Measurements from ENCODE around the gene CALCA.

DNA sequence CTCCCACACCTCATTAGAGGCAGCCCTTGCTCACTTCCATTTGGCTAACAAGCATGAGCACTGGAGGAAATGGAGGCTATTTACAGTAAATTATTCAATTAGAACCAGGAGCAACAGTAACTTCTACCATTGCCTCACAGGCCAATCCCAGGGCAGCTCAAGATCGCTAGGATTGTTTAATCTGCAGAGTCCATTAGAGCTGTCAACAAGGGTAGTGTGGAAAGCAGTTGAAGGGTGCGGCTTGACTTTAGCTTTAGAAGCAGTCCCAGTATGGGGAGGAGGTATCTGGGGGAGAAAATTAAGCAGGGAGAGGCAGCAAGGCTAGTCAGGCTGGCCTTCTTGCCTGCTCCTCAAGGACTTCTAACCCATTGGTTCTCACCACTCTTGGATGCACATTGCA lies 41.8 kb downstream of the CALCA start:
- TF ChIP-seq, protein P1, sequence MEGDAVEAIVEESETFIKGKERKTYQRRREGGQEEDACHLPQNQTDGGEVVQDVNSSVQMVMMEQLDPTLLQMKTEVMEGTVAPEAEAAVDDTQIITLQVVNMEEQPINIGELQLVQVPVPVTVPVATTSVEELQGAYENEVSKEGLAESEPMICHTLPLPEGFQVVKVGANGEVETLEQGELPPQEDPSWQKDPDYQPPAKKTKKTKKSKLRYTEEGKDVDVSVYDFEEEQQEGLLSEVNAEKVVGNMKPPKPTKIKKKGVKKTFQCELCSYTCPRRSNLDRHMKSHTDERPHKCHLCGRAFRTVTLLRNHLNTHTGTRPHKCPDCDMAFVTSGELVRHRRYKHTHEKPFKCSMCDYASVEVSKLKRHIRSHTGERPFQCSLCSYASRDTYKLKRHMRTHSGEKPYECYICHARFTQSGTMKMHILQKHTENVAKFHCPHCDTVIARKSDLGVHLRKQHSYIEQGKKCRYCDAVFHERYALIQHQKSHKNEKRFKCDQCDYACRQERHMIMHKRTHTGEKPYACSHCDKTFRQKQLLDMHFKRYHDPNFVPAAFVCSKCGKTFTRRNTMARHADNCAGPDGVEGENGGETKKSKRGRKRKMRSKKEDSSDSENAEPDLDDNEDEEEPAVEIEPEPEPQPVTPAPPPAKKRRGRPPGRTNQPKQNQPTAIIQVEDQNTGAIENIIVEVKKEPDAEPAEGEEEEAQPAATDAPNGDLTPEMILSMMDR (IDR thresholded peaks at IDR 0.05; ENCODE audit: insufficient read depth, low read length, poor library complexity, severe bottlenecking), result no peak
- no peak for TF ChIP-seq EZH2phosphoT487 (conservative IDR thresholded peaks at IDR 0.05; ENCODE audit: low read length)
